ENCODE measurements around the gene NPDC1. TPM values are rescaled to one million over a fixed set of nuclear protein-coding genes. Genes with fewer than 3 reads are reported as not detected.

Gene NPDC1
- total RNA-seq, 1 donor from 2014 or later = 68.0 TPM

DNA sequence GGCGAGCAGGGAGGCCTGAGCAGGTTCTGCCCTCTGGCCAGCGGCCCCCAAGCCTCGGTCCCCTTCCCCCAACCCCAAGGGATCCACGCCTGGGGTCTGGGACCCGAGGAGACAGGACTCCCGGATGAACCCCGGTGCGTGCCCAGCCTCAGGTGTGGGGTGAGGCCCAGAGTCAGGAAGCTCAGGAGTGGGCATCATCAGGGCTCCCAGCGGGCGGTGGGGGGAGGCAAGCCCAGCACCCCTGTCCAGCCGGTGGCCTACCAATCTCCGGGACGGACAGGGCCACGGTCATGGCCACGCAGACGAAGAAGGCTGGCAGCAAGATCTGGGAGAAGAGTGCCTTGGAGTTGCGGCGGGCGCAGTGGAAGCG is 32.4 kb downstream of the NPDC1 start:
- H3K4me3 Mint-ChIP-seq = no peak overlapping the region
- no peak for DNase-seq (ENCODE audit: extremely low spot score, unreplicated experiment)
- H3K4me1 Mint-ChIP-seq (ENCODE audit: unreplicated experiment) = no peaks in the 10 kb centered on the region
- no peaks in the 10 kb centered on the region for H3K27me3 Mint-ChIP-seq
- peaks cover 3% of the 10 kb centered on the region for H3K36me3 Mint-ChIP-seq
- TF ChIP-seq, protein P1, sequence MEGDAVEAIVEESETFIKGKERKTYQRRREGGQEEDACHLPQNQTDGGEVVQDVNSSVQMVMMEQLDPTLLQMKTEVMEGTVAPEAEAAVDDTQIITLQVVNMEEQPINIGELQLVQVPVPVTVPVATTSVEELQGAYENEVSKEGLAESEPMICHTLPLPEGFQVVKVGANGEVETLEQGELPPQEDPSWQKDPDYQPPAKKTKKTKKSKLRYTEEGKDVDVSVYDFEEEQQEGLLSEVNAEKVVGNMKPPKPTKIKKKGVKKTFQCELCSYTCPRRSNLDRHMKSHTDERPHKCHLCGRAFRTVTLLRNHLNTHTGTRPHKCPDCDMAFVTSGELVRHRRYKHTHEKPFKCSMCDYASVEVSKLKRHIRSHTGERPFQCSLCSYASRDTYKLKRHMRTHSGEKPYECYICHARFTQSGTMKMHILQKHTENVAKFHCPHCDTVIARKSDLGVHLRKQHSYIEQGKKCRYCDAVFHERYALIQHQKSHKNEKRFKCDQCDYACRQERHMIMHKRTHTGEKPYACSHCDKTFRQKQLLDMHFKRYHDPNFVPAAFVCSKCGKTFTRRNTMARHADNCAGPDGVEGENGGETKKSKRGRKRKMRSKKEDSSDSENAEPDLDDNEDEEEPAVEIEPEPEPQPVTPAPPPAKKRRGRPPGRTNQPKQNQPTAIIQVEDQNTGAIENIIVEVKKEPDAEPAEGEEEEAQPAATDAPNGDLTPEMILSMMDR (conservative IDR thresholded peaks at IDR 0.05) = no peak
- H3K27ac Mint-ChIP-seq = no peak overlapping the region
- no peaks in the 10 kb centered on the region for H3K9me3 Mint-ChIP-seq

DNA sequence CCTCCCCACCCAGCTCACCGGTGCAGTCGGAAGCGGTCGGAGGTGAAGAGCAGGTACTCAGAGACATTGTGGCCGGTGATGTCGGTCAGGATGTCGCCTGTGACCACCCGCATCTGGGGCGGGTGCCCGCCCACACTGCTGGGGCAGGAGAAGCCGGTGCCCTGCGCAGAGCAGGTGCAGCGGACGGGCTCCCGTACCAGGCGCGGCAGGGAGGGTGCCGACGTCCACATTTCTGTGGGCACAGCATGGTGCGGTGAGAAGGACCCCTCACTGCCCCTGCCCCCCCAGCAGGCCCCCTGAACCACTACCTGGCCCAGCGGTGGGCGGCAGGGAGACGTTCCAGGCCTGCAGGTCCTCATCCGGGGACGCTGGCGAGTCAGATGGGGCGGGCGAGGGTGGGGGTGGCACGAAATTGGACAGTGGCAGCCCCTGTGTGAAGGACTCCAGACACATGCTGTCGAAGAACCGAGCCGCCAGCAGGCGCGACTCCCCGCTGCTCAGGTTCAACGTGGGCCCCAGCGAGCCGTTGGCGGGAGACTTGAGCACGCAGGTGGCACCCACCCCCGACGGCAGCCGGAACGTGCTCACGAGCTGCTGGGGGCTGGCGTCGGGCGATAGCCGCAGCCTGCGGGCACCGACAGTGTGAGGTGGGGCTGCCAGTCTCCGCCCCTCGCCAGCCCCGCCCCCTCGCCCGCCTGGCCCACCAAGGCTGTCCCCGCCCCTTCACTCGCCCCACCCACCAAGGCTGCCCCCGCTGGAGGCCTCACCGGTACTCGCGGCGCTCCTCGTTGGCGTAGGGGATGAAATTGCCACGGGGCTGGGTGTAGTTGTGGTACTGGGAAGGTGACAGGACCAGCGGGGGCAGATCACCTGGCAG is 33.0 kb downstream of the NPDC1 start:
- no peaks in the 10 kb centered on the region for H3K9me3 Mint-ChIP-seq
- H3K27me3 Mint-ChIP-seq = no peaks in the 10 kb centered on the region
- H3K27ac Mint-ChIP-seq = no peak overlapping the region
- no peak for DNase-seq (ENCODE audit: extremely low spot score, unreplicated experiment)
- no peak overlapping the region for H3K4me3 Mint-ChIP-seq
- no peaks in the 10 kb centered on the region for H3K4me1 Mint-ChIP-seq (ENCODE audit: unreplicated experiment)
- peaks cover 3% of the 10 kb centered on the region for H3K36me3 Mint-ChIP-seq
- TF ChIP-seq, protein P1 (conservative IDR thresholded peaks at IDR 0.05) = no peak

DNA sequence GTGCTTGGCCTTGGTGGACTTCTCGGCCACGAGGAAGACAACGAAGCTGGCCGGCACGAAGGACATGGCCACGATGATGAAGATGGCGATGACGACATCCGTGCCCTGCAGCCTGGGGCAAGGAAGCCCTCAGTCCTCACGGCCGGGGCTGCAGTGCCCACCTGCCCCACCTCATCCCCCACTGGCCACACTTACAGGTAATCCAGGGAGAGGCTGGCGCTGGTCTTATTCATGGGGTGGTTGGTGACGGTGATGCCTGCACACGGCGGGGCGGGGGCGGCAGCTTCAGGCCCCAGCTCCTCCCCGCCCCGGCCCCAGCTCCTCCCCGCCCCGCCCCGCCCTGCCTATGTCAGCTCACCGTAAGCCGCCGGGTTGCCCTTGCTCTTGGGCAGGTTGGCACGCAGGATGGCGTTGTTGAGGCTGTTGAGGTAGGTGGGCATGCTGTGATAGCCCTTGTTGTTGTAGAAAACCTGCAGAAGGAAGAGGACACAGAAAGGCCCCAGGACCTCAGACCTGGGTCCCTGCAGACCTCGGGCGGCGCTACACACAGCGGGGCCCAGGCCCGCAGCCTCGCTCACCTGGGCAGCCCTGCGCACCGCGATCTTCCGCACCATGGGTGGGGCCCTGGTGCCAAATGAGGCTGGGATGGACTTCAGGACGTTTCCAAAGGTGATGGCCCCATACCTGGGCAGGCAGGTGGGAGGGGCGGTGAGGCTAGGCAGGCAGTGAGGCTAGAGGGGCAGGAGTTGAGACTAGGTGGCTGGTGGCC is 33.9 kb downstream of the NPDC1 start:
- no peak for DNase-seq (ENCODE audit: extremely low spot score, unreplicated experiment)
- Mint-ChIP-seq H3K4me3 (no peak overlapping the region), H3K27ac (no peak overlapping the region), H3K9me3 (no peaks in the 10 kb centered on the region), H3K36me3 (peaks cover 3% of the 10 kb centered on the region), H3K4me1 (ENCODE audit: unreplicated experiment) (no peaks in the 10 kb centered on the region), H3K27me3 (no peaks in the 10 kb centered on the region)
- TF ChIP-seq, protein P1 (conservative IDR thresholded peaks at IDR 0.05) = no peak

DNA sequence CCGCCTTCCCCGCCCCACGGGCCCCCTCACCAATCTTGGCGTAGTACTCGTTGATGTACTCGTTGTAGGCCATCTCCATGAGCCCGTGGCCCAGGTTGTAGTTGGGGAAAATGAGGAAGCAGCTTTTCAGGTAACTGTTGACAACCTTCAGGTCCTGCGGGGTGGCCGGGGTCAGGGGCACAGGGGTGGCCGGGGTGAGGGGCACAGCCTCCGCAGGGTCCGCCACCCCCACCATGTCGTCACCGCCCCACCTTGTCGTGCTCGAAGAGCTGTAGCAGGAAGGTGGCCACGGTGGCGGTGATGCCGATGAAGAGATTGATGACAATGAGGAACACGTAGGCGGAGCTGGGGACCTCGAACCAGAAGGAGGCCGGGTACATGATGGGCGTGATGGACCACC is 34.8 kb downstream of the NPDC1 start:
- Mint-ChIP-seq H3K27ac (no peak overlapping the region), H3K9me3 (no peaks in the 10 kb centered on the region), H3K27me3 (no peaks in the 10 kb centered on the region), H3K4me1 (ENCODE audit: unreplicated experiment) (no peaks in the 10 kb centered on the region), H3K36me3 (no peaks in the 10 kb centered on the region), H3K4me3 (no peak overlapping the region)
- DNase-seq (ENCODE audit: extremely low spot score, unreplicated experiment) = no peak
- TF ChIP-seq, protein P1 (conservative IDR thresholded peaks at IDR 0.05) = no peak

DNA sequence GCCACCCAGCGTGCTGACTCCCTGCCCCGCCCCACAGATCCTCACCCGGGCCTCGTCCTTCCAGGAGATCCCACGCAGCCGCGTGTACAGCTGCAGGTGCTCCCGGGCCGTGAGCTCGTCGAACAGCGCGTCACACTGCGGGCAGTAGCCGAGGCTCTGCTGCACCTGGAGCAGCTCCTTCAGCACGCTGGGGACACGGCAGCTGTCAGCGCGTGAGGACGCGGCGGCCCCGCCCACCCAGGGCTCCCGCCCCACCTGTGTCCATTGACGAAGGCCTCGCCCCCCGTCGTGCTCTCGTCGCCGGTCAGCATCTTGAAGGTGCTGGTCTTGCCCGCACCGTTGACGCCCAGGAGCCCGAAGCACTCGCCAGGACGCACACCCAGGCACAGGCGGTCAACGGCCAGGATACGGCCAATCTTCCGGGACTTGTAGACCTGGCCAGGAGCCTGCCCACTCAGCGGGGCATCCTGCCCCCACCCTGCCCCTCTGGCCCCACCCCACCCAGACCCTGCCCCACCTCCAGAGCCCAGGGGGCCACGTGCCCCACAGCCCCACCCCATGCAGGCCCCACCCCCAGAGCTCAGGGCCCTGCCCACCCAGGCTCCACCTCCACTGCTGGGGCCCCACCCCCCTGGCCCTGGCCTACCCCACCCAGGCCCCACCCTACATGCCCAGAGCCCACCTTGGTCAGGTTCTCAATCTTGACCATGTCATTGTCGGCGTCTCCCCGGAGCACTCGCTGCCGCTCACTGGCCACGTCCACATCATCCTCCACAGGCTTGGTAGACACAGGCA is 35.8 kb downstream of the NPDC1 start:
- no peaks in the 10 kb centered on the region for H3K27me3 Mint-ChIP-seq
- no peaks in the 10 kb centered on the region for H3K9me3 Mint-ChIP-seq
- no peaks in the 10 kb centered on the region for H3K4me1 Mint-ChIP-seq (ENCODE audit: unreplicated experiment)
- no peaks in the 10 kb centered on the region for H3K36me3 Mint-ChIP-seq
- DNase-seq (ENCODE audit: extremely low spot score, unreplicated experiment) = no peak
- no peak overlapping the region for H3K4me3 Mint-ChIP-seq
- TF ChIP-seq, protein P1 (conservative IDR thresholded peaks at IDR 0.05) = no peak
- no peak overlapping the region for H3K27ac Mint-ChIP-seq

Data from type B pancreatic cell (in vitro differentiated cells).